ENCODE results near the gene SHOC2. TPM values are rescaled to one million over a fixed set of nuclear protein-coding genes. Genes with fewer than 3 reads are reported as not detected.

Gene SHOC2
- total RNA-seq, 1 donor, result 63.9 TPM

GRCh38 chr10:110900983-110901382 is 18.4 kb upstream of the SHOC2 start:
- TF ChIP-seq, protein P1, sequence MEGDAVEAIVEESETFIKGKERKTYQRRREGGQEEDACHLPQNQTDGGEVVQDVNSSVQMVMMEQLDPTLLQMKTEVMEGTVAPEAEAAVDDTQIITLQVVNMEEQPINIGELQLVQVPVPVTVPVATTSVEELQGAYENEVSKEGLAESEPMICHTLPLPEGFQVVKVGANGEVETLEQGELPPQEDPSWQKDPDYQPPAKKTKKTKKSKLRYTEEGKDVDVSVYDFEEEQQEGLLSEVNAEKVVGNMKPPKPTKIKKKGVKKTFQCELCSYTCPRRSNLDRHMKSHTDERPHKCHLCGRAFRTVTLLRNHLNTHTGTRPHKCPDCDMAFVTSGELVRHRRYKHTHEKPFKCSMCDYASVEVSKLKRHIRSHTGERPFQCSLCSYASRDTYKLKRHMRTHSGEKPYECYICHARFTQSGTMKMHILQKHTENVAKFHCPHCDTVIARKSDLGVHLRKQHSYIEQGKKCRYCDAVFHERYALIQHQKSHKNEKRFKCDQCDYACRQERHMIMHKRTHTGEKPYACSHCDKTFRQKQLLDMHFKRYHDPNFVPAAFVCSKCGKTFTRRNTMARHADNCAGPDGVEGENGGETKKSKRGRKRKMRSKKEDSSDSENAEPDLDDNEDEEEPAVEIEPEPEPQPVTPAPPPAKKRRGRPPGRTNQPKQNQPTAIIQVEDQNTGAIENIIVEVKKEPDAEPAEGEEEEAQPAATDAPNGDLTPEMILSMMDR (IDR thresholded peaks at IDR 0.05; ENCODE audit: insufficient read depth, low read length), result no peak
- no peak overlapping the region for H3K4me3 ChIP-seq (ENCODE audit: low read depth, low read length)
- DNase-seq (ENCODE audit: low read depth), result no peak

GRCh38 chr10:110901954-110902819 is 17.2 kb upstream of the SHOC2 start:
- DNase-seq (ENCODE audit: low read depth), result peak; percentile 82
- no peak overlapping the region for H3K4me3 ChIP-seq (ENCODE audit: low read depth, low read length)
- TF ChIP-seq, protein P1 (IDR thresholded peaks at IDR 0.05; ENCODE audit: insufficient read depth, low read length), result no peak

DNA sequence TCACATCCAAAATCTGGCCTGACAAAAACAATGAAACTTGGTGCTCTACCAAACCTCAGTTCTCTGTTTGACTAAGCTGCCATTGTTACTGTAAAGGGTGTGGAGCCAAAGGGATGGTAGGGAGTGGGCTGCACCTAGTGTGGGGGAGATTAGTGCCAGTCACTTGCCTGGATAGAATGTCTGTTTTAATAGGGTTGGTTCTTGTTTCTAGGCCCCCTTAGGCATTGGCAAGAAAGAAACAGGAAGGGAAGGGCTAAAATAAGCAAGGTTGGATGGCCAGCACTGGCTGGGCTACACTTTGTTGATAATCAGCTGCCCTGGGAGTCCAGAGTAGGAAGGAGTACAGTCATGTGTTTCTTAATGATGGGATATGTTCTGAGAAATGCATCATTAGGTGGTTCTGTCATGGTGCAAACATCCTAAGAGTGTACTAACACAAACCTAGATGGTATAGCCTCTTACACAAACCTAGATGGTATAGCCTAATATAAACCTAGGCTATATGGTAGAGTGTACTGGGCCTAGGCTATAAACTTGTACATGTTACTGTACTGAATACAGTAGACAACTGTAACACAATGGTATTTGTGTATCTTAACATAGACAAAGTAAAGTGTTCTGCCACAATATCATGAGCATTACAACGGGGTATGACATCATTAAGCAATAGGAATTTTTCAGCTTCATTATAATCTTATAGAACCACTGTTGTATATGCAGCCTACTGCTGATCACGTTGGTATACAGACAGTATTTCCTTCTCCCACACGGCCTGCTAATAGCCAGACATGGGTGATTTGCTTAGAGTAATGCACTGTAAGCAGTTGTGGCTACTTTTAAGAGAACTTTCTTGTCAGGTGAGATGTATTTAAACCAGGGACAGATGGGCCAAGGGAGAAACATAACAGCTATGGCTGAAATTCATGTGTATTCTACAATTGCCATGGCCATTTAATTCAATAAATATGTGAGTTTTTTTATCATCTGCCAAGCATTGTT is 15.8 kb upstream of the SHOC2 start:
- peak; percentile 59 for DNase-seq (ENCODE audit: low read depth)
- TF ChIP-seq, protein P1 (IDR thresholded peaks at IDR 0.05; ENCODE audit: insufficient read depth, low read length), result no peak

DNA sequence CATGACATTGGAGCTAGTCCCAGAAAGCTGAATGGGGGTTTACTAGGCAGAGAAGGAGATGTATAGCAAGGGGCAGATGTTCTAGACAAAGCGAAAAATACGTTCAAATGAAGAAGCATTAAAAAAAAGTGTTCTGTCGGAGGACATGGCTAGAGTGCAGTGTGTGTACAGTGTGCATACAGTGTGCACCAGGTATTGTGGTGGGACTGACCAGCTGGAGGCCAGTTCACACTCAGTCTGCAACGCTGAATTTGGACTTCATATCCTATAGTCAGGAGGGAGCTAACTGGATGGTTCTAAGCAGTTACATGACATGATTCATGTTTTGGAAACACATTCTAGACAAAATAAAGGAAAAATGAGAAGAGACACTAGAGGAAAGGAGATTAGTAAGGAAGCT is 9.3 kb upstream of the SHOC2 start:
- no peak for DNase-seq (ENCODE audit: low read depth)
- TF ChIP-seq, protein P1 (IDR thresholded peaks at IDR 0.05; ENCODE audit: insufficient read depth, low read length), result no peak
- H3K4me3 ChIP-seq (ENCODE audit: low read depth, low read length), result no peak overlapping the region

More for the DNA sequence above, 15.8 kb upstream of the SHOC2 start:
- H3K4me3 ChIP-seq (ENCODE audit: low read depth, low read length), result no peak overlapping the region

GRCh38 chr10:110912374-110912773 is 7.0 kb upstream of the SHOC2 start:
- H3K4me3 ChIP-seq (ENCODE audit: low read depth, low read length), result no peak overlapping the region
- TF ChIP-seq, protein P1 (IDR thresholded peaks at IDR 0.05; ENCODE audit: insufficient read depth, low read length), result no peak
- DNase-seq (ENCODE audit: low read depth), result peak; percentile 58

- DNase-seq (ENCODE audit: low read depth), result no peak
- TF ChIP-seq, protein P1 (IDR thresholded peaks at IDR 0.05; ENCODE audit: insufficient read depth, low read length), result no peak
- no peak overlapping the region for H3K4me3 ChIP-seq (ENCODE audit: low read depth, low read length)
Observed at GRCh38 chr10:110914431-110914830, 5.0 kb upstream of the SHOC2 start.

Measured in fibroblast of the aortic adventitia (primary cell).